ENCODE results near the gene GBGT1. TPM values are rescaled to one million over a fixed set of nuclear protein-coding genes. Genes with fewer than 3 reads are reported as not detected.
A peak's percentile ranks its signal among the peaks of the same experiment; 100 is the strongest.

The GBGT1 gene
- total RNA-seq, 6 donors from 2014 or later = 9.1 to 71.2 (median 36.0) TPM

DNA sequence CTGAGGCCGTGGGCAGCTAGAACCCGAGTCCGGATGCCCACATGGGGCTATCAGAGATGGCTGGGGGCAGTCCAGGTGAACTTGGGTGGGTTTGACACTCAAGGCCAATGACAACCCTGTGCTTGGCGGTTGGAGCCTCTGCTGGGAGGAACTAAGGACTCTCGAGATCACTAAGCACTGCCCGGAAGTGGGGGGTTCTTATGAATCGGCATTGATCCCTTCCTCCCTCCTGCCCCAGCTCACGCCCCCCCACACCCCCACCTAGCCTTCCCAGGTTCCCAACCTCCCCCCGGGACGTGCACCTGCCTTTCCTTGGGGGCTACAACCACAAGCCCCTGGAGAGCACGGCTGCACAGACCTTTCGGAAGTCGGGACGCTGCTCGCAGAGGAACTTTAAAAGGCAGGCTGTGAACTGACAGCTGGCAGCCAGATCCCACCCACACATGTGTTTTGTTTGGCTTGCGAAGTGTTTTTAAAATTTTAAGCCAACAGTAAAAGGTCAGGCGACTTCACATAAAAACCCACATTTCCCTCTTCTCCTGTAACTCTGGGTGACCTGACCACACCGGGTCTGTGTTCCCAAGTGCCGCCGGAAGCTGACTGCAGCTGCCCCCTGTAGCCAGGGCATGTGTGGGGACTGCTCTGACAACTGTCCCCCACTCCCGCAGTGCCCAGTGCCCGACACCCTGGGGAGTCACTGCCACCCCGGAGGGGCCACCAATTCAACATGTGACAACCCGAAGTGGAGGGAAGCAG, 37.6 kb downstream of the GBGT1 start:
- peak in 1 of 2 donors; percentile 63 for DNase-seq

DNA sequence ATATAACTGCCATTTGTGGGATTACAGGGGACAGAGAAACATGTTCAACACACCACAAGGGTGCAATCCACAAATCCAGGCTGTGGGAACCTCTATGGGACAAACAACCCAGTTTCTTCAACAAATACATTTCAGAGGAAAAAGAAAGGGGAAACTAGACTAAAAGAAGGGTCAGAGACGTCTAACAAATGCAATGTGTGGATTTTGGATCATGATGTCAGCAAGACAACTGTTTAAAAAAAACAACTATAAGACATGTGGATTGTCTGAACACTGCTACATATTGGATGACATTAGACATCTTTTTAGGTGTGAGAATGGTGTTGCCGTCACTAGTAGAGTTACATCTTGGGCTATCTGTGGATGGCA, 38.8 kb downstream of the GBGT1 start:
- H3K9me3 ChIP-seq = no peaks in the 10 kb centered on the region
- no peak for TF ChIP-seq POLR2AphosphoS5 (IDR thresholded peaks at IDR 0.05)
- TF ChIP-seq, protein P1, sequence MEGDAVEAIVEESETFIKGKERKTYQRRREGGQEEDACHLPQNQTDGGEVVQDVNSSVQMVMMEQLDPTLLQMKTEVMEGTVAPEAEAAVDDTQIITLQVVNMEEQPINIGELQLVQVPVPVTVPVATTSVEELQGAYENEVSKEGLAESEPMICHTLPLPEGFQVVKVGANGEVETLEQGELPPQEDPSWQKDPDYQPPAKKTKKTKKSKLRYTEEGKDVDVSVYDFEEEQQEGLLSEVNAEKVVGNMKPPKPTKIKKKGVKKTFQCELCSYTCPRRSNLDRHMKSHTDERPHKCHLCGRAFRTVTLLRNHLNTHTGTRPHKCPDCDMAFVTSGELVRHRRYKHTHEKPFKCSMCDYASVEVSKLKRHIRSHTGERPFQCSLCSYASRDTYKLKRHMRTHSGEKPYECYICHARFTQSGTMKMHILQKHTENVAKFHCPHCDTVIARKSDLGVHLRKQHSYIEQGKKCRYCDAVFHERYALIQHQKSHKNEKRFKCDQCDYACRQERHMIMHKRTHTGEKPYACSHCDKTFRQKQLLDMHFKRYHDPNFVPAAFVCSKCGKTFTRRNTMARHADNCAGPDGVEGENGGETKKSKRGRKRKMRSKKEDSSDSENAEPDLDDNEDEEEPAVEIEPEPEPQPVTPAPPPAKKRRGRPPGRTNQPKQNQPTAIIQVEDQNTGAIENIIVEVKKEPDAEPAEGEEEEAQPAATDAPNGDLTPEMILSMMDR (IDR thresholded peaks at IDR 0.05) = no peak
- no peak for TF ChIP-seq POLR2A (IDR thresholded peaks at IDR 0.05)
- no peak for TF ChIP-seq EP300 (IDR thresholded peaks at IDR 0.05)
- ATAC-seq (ENCODE audit: low FRiP score in 2 of 2) = no peak
- H3K27me3 ChIP-seq = no peaks in the 10 kb centered on the region
- H3K27ac ChIP-seq = peak overlapping the region in 1 of 4 donors; percentile 81
- WGBS, 2 donors = 67 to 87% methylated on average over 2 of the region's 2 CpGs
- DNase-seq = no peak
- peaks cover 61 to 83% (median 73%) of the 10 kb centered on the region in 4 donors for H3K4me1 ChIP-seq
- no peaks in the 10 kb centered on the region for H3K36me3 ChIP-seq
- H3K4me3 ChIP-seq = no peak overlapping the region

More for the DNA sequence above, 37.6 kb downstream of the GBGT1 start:
- Histone ChIP-seq H3K36me3 (no peaks in the 10 kb centered on the region), H3K9me3 (no peaks in the 10 kb centered on the region), H3K27me3 (no peaks in the 10 kb centered on the region), H3K4me3 (peak overlapping the region in 2 of 4 donors; percentile 33 to 41), H3K27ac (peak overlapping the region; percentile 62 to 81 (median 78)), H3K4me1 (peaks cover 52 to 73% (median 68%) of the 10 kb centered on the region in 4 donors)
- 30 to 63% methylated on average over 12 to 22 of the region's 24 CpGs for WGBS, 2 donors
- ATAC-seq (ENCODE audit: low FRiP score in 2 of 2) = peak in 1 of 2 donors; percentile 36
- TF ChIP-seq POLR2A (IDR thresholded peaks at IDR 0.05) (no peak), POLR2AphosphoS5 (IDR thresholded peaks at IDR 0.05) (no peak), EP300 (IDR thresholded peaks at IDR 0.05) (no peak)
- TF ChIP-seq, protein P1 (IDR thresholded peaks at IDR 0.05) = no peak

DNA sequence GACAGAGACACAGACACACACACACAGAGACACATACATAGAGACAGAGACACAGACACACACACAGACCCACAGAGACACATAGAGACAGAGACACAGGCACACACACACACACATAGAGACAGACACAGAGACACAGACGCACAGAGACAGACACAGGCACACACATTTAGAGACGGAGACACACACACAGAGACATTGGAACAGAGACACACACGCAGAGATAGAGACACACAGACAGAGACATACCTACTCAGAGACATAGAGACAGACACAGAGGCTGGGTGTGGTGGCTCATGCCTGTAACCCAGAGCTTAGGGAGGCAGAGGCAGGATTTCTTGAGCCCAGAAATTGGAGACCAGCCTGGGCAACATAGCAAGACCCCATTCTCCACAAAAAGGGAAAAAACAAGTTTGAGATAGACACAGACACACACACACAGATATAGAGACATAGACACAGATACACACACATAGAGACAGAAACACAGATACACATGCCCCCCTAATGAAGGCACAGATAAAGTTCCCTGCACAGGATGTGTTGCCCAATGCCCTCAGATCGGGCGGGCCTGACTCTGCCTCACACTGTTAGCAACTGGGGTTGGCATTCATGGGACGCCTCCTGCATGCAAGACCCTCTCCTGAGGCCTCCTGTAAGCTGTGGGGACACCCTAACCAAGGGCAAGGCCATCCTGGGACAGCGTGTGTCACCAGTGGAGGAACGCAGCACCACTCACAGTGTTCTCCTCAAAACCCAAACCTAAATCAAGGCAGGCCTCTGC, 39.4 kb downstream of the GBGT1 start:
- no peak for ATAC-seq (ENCODE audit: low FRiP score in 2 of 2)
- Histone ChIP-seq H3K4me1 (peaks cover 67 to 88% (median 77%) of the 10 kb centered on the region in 4 donors), H3K9me3 (no peaks in the 10 kb centered on the region), H3K36me3 (no peaks in the 10 kb centered on the region), H3K4me3 (no peak overlapping the region), H3K27ac (peak overlapping the region in 1 of 4 donors; percentile 81), H3K27me3 (no peaks in the 10 kb centered on the region)
- WGBS, 2 donors = 87 to 90% methylated on average over 8 of the region's 8 CpGs
- TF ChIP-seq EP300 (IDR thresholded peaks at IDR 0.05) (no peak), POLR2A (IDR thresholded peaks at IDR 0.05) (no peak), POLR2AphosphoS5 (IDR thresholded peaks at IDR 0.05) (no peak)
- TF ChIP-seq, protein P1 (IDR thresholded peaks at IDR 0.05) = no peak
- no peak for DNase-seq

DNA sequence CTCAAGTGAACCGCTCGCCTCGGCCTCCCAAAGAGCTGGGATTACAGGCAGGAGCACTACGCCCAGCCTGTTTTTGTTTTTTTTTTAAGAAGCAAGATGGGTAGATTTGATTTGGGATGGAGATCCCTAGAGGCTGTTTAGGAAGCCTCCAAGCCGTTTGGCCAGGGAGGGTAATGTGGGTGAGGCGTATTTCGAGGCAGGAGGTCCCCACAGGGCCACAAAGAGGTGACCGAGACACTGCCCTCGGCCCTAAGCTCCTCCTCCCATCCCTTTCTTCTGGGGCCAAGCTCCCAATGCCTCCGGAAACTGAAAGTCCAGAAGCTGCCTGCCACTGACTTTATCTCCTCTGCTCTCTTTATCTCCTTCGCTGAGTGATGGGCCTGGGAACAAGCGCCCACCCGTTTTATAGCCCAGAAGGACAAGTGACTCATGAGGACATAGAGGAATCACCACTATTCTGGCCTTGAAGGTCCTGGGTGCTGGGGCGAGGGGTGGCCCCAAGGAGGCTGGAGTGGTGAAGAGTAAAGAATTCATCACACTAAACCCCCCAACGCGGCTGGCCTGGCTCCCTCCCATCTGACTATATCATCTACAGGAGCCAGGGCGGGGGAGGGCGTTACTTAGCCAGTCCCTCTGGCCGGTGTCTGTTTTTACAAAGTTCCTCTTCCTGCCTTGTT, 40.6 kb downstream of the GBGT1 start:
- no peak overlapping the region for H3K4me3 ChIP-seq
- DNase-seq (no peak), ATAC-seq (ENCODE audit: low FRiP score in 2 of 2) (no peak)
- H3K27ac ChIP-seq = peak overlapping the region; percentile 92 to 96 (median 94)
- no peaks in the 10 kb centered on the region for H3K9me3 ChIP-seq
- no peaks in the 10 kb centered on the region for H3K27me3 ChIP-seq
- H3K36me3 ChIP-seq = no peaks in the 10 kb centered on the region
- TF ChIP-seq EP300 (IDR thresholded peaks at IDR 0.05) (no peak), POLR2A (IDR thresholded peaks at IDR 0.05) (no peak), POLR2AphosphoS5 (IDR thresholded peaks at IDR 0.05) (no peak)
- TF ChIP-seq, protein P1 (IDR thresholded peaks at IDR 0.05) = no peak
- 54 to 61% methylated on average over 17 to 19 of the region's 19 CpGs for WGBS, 2 donors
- peaks cover 70 to 88% (median 81%) of the 10 kb centered on the region in 4 donors for H3K4me1 ChIP-seq
